Measurements from ENCODE around the gene RPUSD2. TPM values are rescaled to one million over a fixed set of nuclear protein-coding genes. Genes with fewer than 3 reads are reported as not detected.

Gene RPUSD2
- total and polyA plus RNA-seq, 2 donors (not counting 3 experiments of a cell fraction or from before 2014, with no cell fraction given): 7.0 to 11.4 TPM

- FAIRE-seq (no peak), DNase-seq (ENCODE audit: low read depth, low spot score) (no peak)
- no peak overlapping the region for H2AFZ ChIP-seq (ENCODE audit: low read depth, low read length)
- no peaks in the 10 kb centered on the region for H4K20me1 ChIP-seq (replicated peaks; ENCODE audit: control insufficient read depth, extremely low read depth, insufficient read depth, low read length)
- dilution Hi-C loops (cut with MboI; ENCODE audit: extremely low pct_ligation_motif_present, low sequenced_read_pairs) (no loop called here), intact Hi-C loops (cut with micrococcal nuclease) (loop anchor here (10.0 kb wide), 1 partner anchor 208 kb away; the partner anchor contains the start of genes DNAJC17 and ZFYVE19)
- no peaks in the 10 kb centered on the region for H3K27me3 ChIP-seq (ENCODE audit: control insufficient read depth in 2 of 2, insufficient read depth in 2 of 2, low read length in 2 of 2)
- H3K36me3 ChIP-seq (ENCODE audit: control insufficient read depth in 2 of 2, extremely low read depth in 1 of 2, insufficient read depth in 2 of 2, low read length in 2 of 2): no peaks in the 10 kb centered on the region
- H3K4me2 ChIP-seq (ENCODE audit: insufficient read depth, low read length): no peak overlapping the region
- ChIA-PET CTCF (no interaction called here), POLR2A (no interaction called here)
- no peak overlapping the region for H3K27ac ChIP-seq (ENCODE audit: insufficient read depth, low read depth, low read length)
- TF ChIP-seq JUN (IDR thresholded peaks at IDR 0.05; ENCODE audit: borderline replicate concordance, insufficient read depth, insufficient read length, low read depth): no peak
- no TSS peak for BruUV-seq (replicated peaks)
- H3K79me2 ChIP-seq (ENCODE audit: control insufficient read depth, insufficient read depth, low read length): peaks cover 71% of the 10 kb centered on the region
- no peak overlapping the region for H3K9ac ChIP-seq (replicated peaks; ENCODE audit: extremely low read depth, insufficient read depth, low read length)
- H3K4me3 ChIP-seq (replicated peaks in 1 of 3; ENCODE audit: insufficient read depth in 1 of 3, low read depth in 1 of 3, low read length in 3 of 3): no peak overlapping the region
- H3K9me1 ChIP-seq (replicated peaks; ENCODE audit: control insufficient read depth, extremely low read depth, insufficient read depth, low read length): no peaks in the 10 kb centered on the region
- H3K9me3 ChIP-seq (replicated peaks; ENCODE audit: control insufficient read depth, insufficient read depth, low read length): no peaks in the 10 kb centered on the region
- H3K4me1 ChIP-seq (ENCODE audit: control insufficient read depth, extremely low read depth, insufficient read depth, low read length): peaks cover 6% of the 10 kb centered on the region
These were observed 27.9 kb downstream of the RPUSD2 start for GRCh38 chr15:40597024-40597423.

GRCh38 chr15:40598126-40598525 lies 29.0 kb downstream of the RPUSD2 start:
- TF ChIP-seq MYC (IDR thresholded peaks at IDR 0.05; ENCODE audit: low read depth, low read length) (no peak), JUN (IDR thresholded peaks at IDR 0.05; ENCODE audit: borderline replicate concordance, insufficient read depth, insufficient read length, low read depth) (no peak), EZH2 (IDR thresholded peaks at IDR 0.05; ENCODE audit: borderline replicate concordance, low read depth, low read length, severe bottlenecking) (no peak), POLR2AphosphoS5 (IDR thresholded peaks at IDR 0.05; ENCODE audit: insufficient read depth, low read depth, low read length) (no peak)
- no TSS peak for BruUV-seq (replicated peaks)
- intact Hi-C loops (cut with micrococcal nuclease): loop anchor here (10.0 kb wide), 1 partner anchor 207 kb away; the partner anchor contains the start of genes DNAJC17 and ZFYVE19
- dilution Hi-C loops (cut with MboI; ENCODE audit: extremely low pct_ligation_motif_present, low sequenced_read_pairs): no loop called here
- Histone ChIP-seq H3K4me3 (replicated peaks in 1 of 3; ENCODE audit: insufficient read depth in 1 of 3, low read depth in 1 of 3, low read length in 3 of 3) (no peak overlapping the region), H3K27me3 (ENCODE audit: control insufficient read depth in 2 of 2, insufficient read depth in 2 of 2, low read length in 2 of 2) (no peaks in the 10 kb centered on the region), H3K27ac (ENCODE audit: insufficient read depth, low read depth, low read length) (no peak overlapping the region), H3K9ac (replicated peaks; ENCODE audit: extremely low read depth, insufficient read depth, low read length) (no peak overlapping the region), H3K9me3 (replicated peaks; ENCODE audit: control insufficient read depth, insufficient read depth, low read length) (no peaks in the 10 kb centered on the region), H3K79me2 (ENCODE audit: control insufficient read depth, insufficient read depth, low read length) (peaks cover 75% of the 10 kb centered on the region), H3K9me1 (replicated peaks; ENCODE audit: control insufficient read depth, extremely low read depth, insufficient read depth, low read length) (no peaks in the 10 kb centered on the region), H3K4me2 (ENCODE audit: insufficient read depth, low read length) (no peak overlapping the region), H2AFZ (ENCODE audit: low read depth, low read length) (no peak overlapping the region), H3K36me3 (ENCODE audit: control insufficient read depth in 2 of 2, extremely low read depth in 1 of 2, insufficient read depth in 2 of 2, low read length in 2 of 2) (no peaks in the 10 kb centered on the region), H4K20me1 (replicated peaks; ENCODE audit: control insufficient read depth, extremely low read depth, insufficient read depth, low read length) (no peaks in the 10 kb centered on the region), H3K4me1 (ENCODE audit: control insufficient read depth, extremely low read depth, insufficient read depth, low read length) (peaks cover 6% of the 10 kb centered on the region)
- CTCF ChIA-PET: interaction anchor here (0.6 to 1.0 kb wide), 2 partner anchors 8 to 12 kb away, joined by 3 to 4 read pairs; no protein-coding TSS in a partner anchor
- DNase-seq (ENCODE audit: low read depth, low spot score) (no peak), FAIRE-seq (no peak)
- POLR2A ChIA-PET: no interaction called here
